ENCODE results near the gene OPHN1. TPM values are rescaled to one million over a fixed set of nuclear protein-coding genes. Genes with fewer than 3 reads are reported as not detected.
"Not testable (repeated sequence)": the region's sequence is repeated elsewhere in the genome, so short reads cannot be mapped to it uniquely, and the experiment has no call there.

OPHN1 gene
- total and polyA plus RNA-seq, 10 of the 15 experiments (the other 5 are each of a cell fraction or from before 2014, with no cell fraction given), result under 0.01 to 0.03 (median 0.03) TPM; not detected in 6

- H3K4me1 ChIP-seq (ENCODE audit: control insufficient read depth, insufficient read depth, low read length); H3K4me2 ChIP-seq (ENCODE audit: control insufficient read depth, insufficient read depth); H3K27ac ChIP-seq (ENCODE audit: control insufficient read depth, insufficient read depth); H2AFZ ChIP-seq (ENCODE audit: control insufficient read depth, low read depth, low read length); CTCF ChIA-PET; BruUV-seq (replicated peaks); DNase-seq (ENCODE audit: low read depth, low spot score); H3K4me3 ChIP-seq; POLR2A ChIA-PET; ATAC-seq; H4K20me1 ChIP-seq (ENCODE audit: control insufficient read depth, insufficient read depth); H3K9ac ChIP-seq (ENCODE audit: control insufficient read depth, insufficient read depth, low read length); H3K9me3 ChIP-seq (replicated peaks; ENCODE audit: control insufficient read depth, insufficient read depth, low read length); RAD21 ChIA-PET (ENCODE audit: unreplicated experiment); H3K27me3 ChIP-seq (replicated peaks in 1 of 2; ENCODE audit: control insufficient read depth in 2 of 2, insufficient read depth in 2 of 2, low read length in 1 of 2); SMC1A ChIA-PET (ENCODE audit: uncharacterized antibody, unreplicated experiment); intact Hi-C loops (cut with micrococcal nuclease; ENCODE audit: unreplicated experiment); H3K79me2 ChIP-seq (ENCODE audit: control insufficient read depth, insufficient read depth, low read length); FAIRE-seq; H3K36me3 ChIP-seq (ENCODE audit: control insufficient read depth in 2 of 2, insufficient read depth in 2 of 2, low read length in 1 of 2); in situ Hi-C loops (cut with MboI): not testable (repeated sequence)
Observed at GRCh38 chrX:68078801-68079200, 354.5 kb downstream of the OPHN1 start.

- FAIRE-seq (no peak), DNase-seq (ENCODE audit: low read depth, low spot score) (no peak), ATAC-seq (no peak)
- BruUV-seq (replicated peaks), result no TSS peak
- POLR2A ChIA-PET, result no interaction called here
- RAD21 ChIA-PET (ENCODE audit: unreplicated experiment), result no interaction called here
- H3K27me3 ChIP-seq (replicated peaks in 1 of 2; ENCODE audit: control insufficient read depth in 2 of 2, insufficient read depth in 2 of 2, low read length in 1 of 2), result no peaks in the 10 kb centered on the region
- H4K20me1 ChIP-seq (ENCODE audit: control insufficient read depth, insufficient read depth), result no peaks in the 10 kb centered on the region
- no peaks in the 10 kb centered on the region for H3K9me3 ChIP-seq (replicated peaks; ENCODE audit: control insufficient read depth, insufficient read depth, low read length)
- no peak overlapping the region for H3K4me2 ChIP-seq (ENCODE audit: control insufficient read depth, insufficient read depth)
- SMC1A ChIA-PET (ENCODE audit: uncharacterized antibody, unreplicated experiment), result no interaction called here
- no peaks in the 10 kb centered on the region for H3K4me1 ChIP-seq (ENCODE audit: control insufficient read depth, insufficient read depth, low read length)
- no peaks in the 10 kb centered on the region for H3K36me3 ChIP-seq (ENCODE audit: control insufficient read depth in 2 of 2, insufficient read depth in 2 of 2, low read length in 1 of 2)
- H2AFZ ChIP-seq (ENCODE audit: control insufficient read depth, low read depth, low read length), result no peak overlapping the region
- CTCF ChIA-PET, result no interaction called here
- no peak overlapping the region for H3K27ac ChIP-seq (ENCODE audit: control insufficient read depth, insufficient read depth)
- in situ Hi-C loops (cut with MboI), result no loop called here
- no peaks in the 10 kb centered on the region for H3K79me2 ChIP-seq (ENCODE audit: control insufficient read depth, insufficient read depth, low read length)
- no peak overlapping the region for H3K4me3 ChIP-seq
- no peak overlapping the region for H3K9ac ChIP-seq (ENCODE audit: control insufficient read depth, insufficient read depth, low read length)
- intact Hi-C loops (cut with micrococcal nuclease; ENCODE audit: unreplicated experiment), result no loop called here
- TF ChIP-seq SMAD1 (IDR thresholded peaks at IDR 0.05; ENCODE audit: low read depth, partially characterized antibody) (no peak), TCF12 (IDR thresholded peaks at IDR 0.05; ENCODE audit: low read depth, low read length) (no peak), EZH2 (IDR thresholded peaks at IDR 0.05; ENCODE audit: borderline replicate concordance, control insufficient read depth, low read depth, low read length) (no peak), IKZF1 (conservative IDR thresholded peaks at IDR 0.05) (no peak), POU2F2 (IDR thresholded peaks at IDR 0.05; ENCODE audit: borderline replicate concordance, low read depth, low read length) (no peak), ZNF207 (IDR thresholded peaks at IDR 0.05; ENCODE audit: borderline replicate concordance) (no peak), HDAC2 (IDR thresholded peaks at IDR 0.05) (no peak), BCL11A (IDR thresholded peaks at IDR 0.05; ENCODE audit: low read depth, low read length) (no peak), STAT3 (IDR thresholded peaks at IDR 0.05; ENCODE audit: low read depth, low read length) (no peak), TARDBP (IDR thresholded peaks at IDR 0.05; ENCODE audit: borderline replicate concordance) (no peak), CREB1 (IDR thresholded peaks at IDR 0.05; ENCODE audit: low read depth) (no peak), MAX (IDR thresholded peaks at IDR 0.05; ENCODE audit: low read depth, low read length) (no peak), ETV6 (conservative IDR thresholded peaks at IDR 0.05 in 1 of 2, IDR thresholded peaks at IDR 0.05 in 1 of 2; ENCODE audit: borderline replicate concordance in 1 of 2, low read depth in 1 of 2) (no peak), SMARCA5 (IDR thresholded peaks at IDR 0.05) (no peak)
- TF ChIP-seq, protein P1, sequence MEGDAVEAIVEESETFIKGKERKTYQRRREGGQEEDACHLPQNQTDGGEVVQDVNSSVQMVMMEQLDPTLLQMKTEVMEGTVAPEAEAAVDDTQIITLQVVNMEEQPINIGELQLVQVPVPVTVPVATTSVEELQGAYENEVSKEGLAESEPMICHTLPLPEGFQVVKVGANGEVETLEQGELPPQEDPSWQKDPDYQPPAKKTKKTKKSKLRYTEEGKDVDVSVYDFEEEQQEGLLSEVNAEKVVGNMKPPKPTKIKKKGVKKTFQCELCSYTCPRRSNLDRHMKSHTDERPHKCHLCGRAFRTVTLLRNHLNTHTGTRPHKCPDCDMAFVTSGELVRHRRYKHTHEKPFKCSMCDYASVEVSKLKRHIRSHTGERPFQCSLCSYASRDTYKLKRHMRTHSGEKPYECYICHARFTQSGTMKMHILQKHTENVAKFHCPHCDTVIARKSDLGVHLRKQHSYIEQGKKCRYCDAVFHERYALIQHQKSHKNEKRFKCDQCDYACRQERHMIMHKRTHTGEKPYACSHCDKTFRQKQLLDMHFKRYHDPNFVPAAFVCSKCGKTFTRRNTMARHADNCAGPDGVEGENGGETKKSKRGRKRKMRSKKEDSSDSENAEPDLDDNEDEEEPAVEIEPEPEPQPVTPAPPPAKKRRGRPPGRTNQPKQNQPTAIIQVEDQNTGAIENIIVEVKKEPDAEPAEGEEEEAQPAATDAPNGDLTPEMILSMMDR (IDR thresholded peaks at IDR 0.05 in 2 of 3, conservative IDR thresholded peaks at IDR 0.05 in 1 of 3; ENCODE audit: control insufficient read depth in 2 of 3, extremely low read depth in 1 of 3, insufficient read depth in 1 of 3, low read depth in 3 of 3, low read length in 3 of 3), result no peak
Observed at GRCh38 chrX:68077378-68077777, 355.9 kb downstream of the OPHN1 start.
